ENCODE measurements around the gene PHTF1.

GRCh38 chr1:113701429-113701828 is 57.9 kb downstream of the PHTF1 start:
- TF ChIP-seq CTCF (conservative IDR thresholded peaks at IDR 0.05; ENCODE audit: low read depth, low read length) (no peak), EZH2 (IDR thresholded peaks at IDR 0.05; ENCODE audit: low read length, unreplicated experiment) (no peak)

Data from PC-3 (cell line).